GM06990 (cell line): ENCODE data around the gene EHBP1.

Experiments used
- DNase-seq: peaks from one replicate; pipeline ENCODE4 v3.0.0-alpha.2; 2011; ENCODE audit not compliant: insufficient read length; ENCODE audit errors: extremely low read depth
- H3K27me3 ChIP-seq: replicated peaks from 2 replicates; pipeline ENCODE4 v1.6.0; 2011; ENCODE audit warnings: low read length; ENCODE audit not compliant: control insufficient read depth, insufficient read depth
- H3K36me3 ChIP-seq: 2 replicates; pipeline ENCODE4 v1.5.1; 2011; ENCODE audit warnings: low read length; ENCODE audit not compliant: control insufficient read depth, insufficient read depth
- H3K4me3 ChIP-seq: replicated peaks from 2 replicates; pipeline ENCODE4 v1.5.1; 2011; ENCODE audit warnings: low read depth, mild to moderate bottlenecking, control low read depth, low read length
- CTCF ChIP-seq: IDR thresholded peaks from 2 replicates; pipeline ENCODE4 v1.5.1; 2011; ENCODE audit warnings: low read length, control low read depth, mild to moderate bottlenecking, inconsistent platforms; ENCODE audit not compliant: insufficient read depth, poor library complexity, severe bottlenecking

Gene EHBP1

GRCh38 chr2:62775367-62775668, 69.8 kb downstream of the EHBP1 start:
- Histone ChIP-seq H3K4me3 (no peak overlapping the region), H3K27me3 (no peaks in the 10 kb centered on the region), H3K36me3 (no peaks in the 10 kb centered on the region)
- no peak for TF ChIP-seq CTCF
- DNase-seq = no peak

- Histone ChIP-seq H3K4me3 (no peak overlapping the region), H3K36me3 (no peaks in the 10 kb centered on the region), H3K27me3 (no peaks in the 10 kb centered on the region)
- DNase-seq = no peak
- TF ChIP-seq CTCF = no peak
These were observed 78.2 kb downstream of the EHBP1 start for GRCh38 chr2:62783679-62784078.

GRCh38 chr2:62784341-62784740, 78.8 kb downstream of the EHBP1 start:
- DNase-seq = no peak
- Histone ChIP-seq H3K27me3 (no peaks in the 10 kb centered on the region), H3K4me3 (no peak overlapping the region), H3K36me3 (no peaks in the 10 kb centered on the region)
- TF ChIP-seq CTCF = no peak

- Histone ChIP-seq H3K27me3 (no peaks in the 10 kb centered on the region), H3K36me3 (no peaks in the 10 kb centered on the region)
- no peak for TF ChIP-seq CTCF
These were observed 79.7 kb downstream of the EHBP1 start for GRCh38 chr2:62785216-62785615.

GRCh38 chr2:62785810-62786597, 80.5 kb downstream of the EHBP1 start:
- H3K36me3 ChIP-seq = no peaks in the 10 kb centered on the region
- H3K27me3 ChIP-seq = no peaks in the 10 kb centered on the region
- no peak for DNase-seq
- no peak for TF ChIP-seq CTCF
- H3K4me3 ChIP-seq = no peak overlapping the region

More at GRCh38 chr2:62785216-62785615, 79.7 kb downstream of the EHBP1 start:
- no peak for DNase-seq
- H3K4me3 ChIP-seq = no peak overlapping the region

- no peaks in the 10 kb centered on the region for H3K27me3 ChIP-seq
- peak; percentile 27 for TF ChIP-seq CTCF
- H3K36me3 ChIP-seq = no peaks in the 10 kb centered on the region
- H3K4me3 ChIP-seq = no peak overlapping the region
- peak; percentile 22 for DNase-seq
These were observed 81.9 kb downstream of the EHBP1 start for GRCh38 chr2:62787386-62787785.
